Esophagus muscularis mucosa (tissue), 3 donors: Measurements from ENCODE around the gene PARN.

Source experiments
- POLR2A ChIP-seq: fragments of 450-650 bp; IDR thresholded peaks from one replicate; pipeline ENCODE4 v1.6.1; 2017; ENCODE audit warnings: antibody characterized with exemption, moderate library complexity, mild to moderate bottlenecking, low read depth
- POLR2AphosphoS5 ChIP-seq, 2 donors: sonication (generic); formaldehyde crosslinking; IDR thresholded peaks; one replicate each; pipeline ENCODE4 v1.6.1; 2017; ENCODE audit warnings: antibody characterized with exemption in 2 of 2
- TF ChIP-seq, protein P1 (sequence below), 3 experiments: fragments of 200-600 bp in 2 of 3; fragments of 450-650 bp in 1 of 3; sonication (generic) in 2 of 3; IDR thresholded peaks; one replicate each; pipeline ENCODE4 v1.5.1; 2017 to 2019; ENCODE audit warnings: antibody characterized with exemption in 3 of 3, mild to moderate bottlenecking in 2 of 3, moderate library complexity in 1 of 3

DNA sequence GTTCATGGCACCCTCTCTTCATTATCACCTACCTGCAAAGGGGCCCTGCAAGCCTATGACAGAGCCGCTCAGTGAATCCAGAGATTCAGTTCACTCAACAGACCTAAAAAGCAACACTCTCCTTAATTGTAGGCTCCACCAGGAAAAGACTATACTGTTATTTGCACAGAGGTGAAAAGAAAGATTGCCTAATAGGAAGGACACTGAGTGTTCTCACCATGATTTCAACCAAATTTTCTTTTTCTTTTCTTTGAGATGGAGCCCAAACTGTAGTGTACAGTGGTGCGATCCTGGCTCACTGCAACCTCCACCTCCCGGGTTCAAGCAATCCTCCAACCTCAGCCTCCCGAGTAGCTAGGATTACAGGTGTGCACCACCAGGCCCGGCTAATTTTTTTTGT is 104.5 kb downstream of the PARN start:
- TF ChIP-seq, protein P1, sequence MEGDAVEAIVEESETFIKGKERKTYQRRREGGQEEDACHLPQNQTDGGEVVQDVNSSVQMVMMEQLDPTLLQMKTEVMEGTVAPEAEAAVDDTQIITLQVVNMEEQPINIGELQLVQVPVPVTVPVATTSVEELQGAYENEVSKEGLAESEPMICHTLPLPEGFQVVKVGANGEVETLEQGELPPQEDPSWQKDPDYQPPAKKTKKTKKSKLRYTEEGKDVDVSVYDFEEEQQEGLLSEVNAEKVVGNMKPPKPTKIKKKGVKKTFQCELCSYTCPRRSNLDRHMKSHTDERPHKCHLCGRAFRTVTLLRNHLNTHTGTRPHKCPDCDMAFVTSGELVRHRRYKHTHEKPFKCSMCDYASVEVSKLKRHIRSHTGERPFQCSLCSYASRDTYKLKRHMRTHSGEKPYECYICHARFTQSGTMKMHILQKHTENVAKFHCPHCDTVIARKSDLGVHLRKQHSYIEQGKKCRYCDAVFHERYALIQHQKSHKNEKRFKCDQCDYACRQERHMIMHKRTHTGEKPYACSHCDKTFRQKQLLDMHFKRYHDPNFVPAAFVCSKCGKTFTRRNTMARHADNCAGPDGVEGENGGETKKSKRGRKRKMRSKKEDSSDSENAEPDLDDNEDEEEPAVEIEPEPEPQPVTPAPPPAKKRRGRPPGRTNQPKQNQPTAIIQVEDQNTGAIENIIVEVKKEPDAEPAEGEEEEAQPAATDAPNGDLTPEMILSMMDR (IDR thresholded peaks at IDR 0.05), result no peak
- TF ChIP-seq POLR2AphosphoS5 (IDR thresholded peaks at IDR 0.05) (no peak), POLR2A (no peak)
